GM21786 (cell line): ENCODE measurements around the gene PIERCE2.
"Not testable (repeated sequence)": the region's sequence is repeated elsewhere in the genome, so short reads cannot be mapped to it uniquely, and the experiment has no call there.

ENCODE experiments used
- ATAC-seq: cut with Tn5 transposase; IDR thresholded peaks from one replicate; pipeline ENCODE4 v1.9.1; 2021; ENCODE audit not compliant: unreplicated experiment

Gene PIERCE2

GRCh38 chr15:55422089-55422488 lies 13.8 kb downstream of the PIERCE2 start:
- ATAC-seq = no peak

- peak; percentile 75 for ATAC-seq
Observed at GRCh38 chr15:55434989-55435825, 26.9 kb downstream of the PIERCE2 start.

- ATAC-seq = not testable (repeated sequence)
Observed at GRCh38 chr15:55443141-55443540, 34.8 kb downstream of the PIERCE2 start.

- not testable (repeated sequence) for ATAC-seq
Observed at GRCh38 chr15:55445936-55446335, 37.6 kb downstream of the PIERCE2 start.

GRCh38 chr15:55446379-55447029 lies 38.2 kb downstream of the PIERCE2 start:
- ATAC-seq = not testable (repeated sequence)

- not testable (repeated sequence) for ATAC-seq
Observed at GRCh38 chr15:55447030-55447394, 38.7 kb downstream of the PIERCE2 start.

GRCh38 chr15:55457401-55458022 lies 49.2 kb downstream of the PIERCE2 start:
- no peak for ATAC-seq

GRCh38 chr15:55461447-55461846 lies 53.2 kb downstream of the PIERCE2 start:
- no peak for ATAC-seq

- ATAC-seq = no peak
Observed at GRCh38 chr15:55468321-55468720, 60.0 kb downstream of the PIERCE2 start.
